ENCODE measurements around the gene TLE6.
"Not testable (repeated sequence)": the region's sequence is repeated elsewhere in the genome, so short reads cannot be mapped to it uniquely, and the experiment has no call there.

GRCh38 chr19:2935863-2936262 lies 41.5 kb upstream of the TLE6 start:
- TF ChIP-seq CTCF (IDR thresholded peaks at IDR 0.05 in 4 of 5, conservative IDR thresholded peaks at IDR 0.05 in 1 of 5); POLR2A (IDR thresholded peaks at IDR 0.05): not testable (repeated sequence)
